GM18505 (cell line): Measurements from ENCODE around the gene LINGO4.
"Not testable (repeated sequence)": the region's sequence is repeated elsewhere in the genome, so short reads cannot be mapped to it uniquely, and the experiment has no call there.

ENCODE experiments used
- ATAC-seq: cut with Tn5 transposase; IDR thresholded peaks from one replicate; pipeline ENCODE4 v1.9.1; 2021; ENCODE audit not compliant: unreplicated experiment
- POLR2A ChIP-seq: IDR thresholded peaks from 4 replicates; pipeline ENCODE4 v1.6.1; 2011; ENCODE audit warnings: borderline replicate concordance; ENCODE audit not compliant: insufficient read depth, insufficient read length; ENCODE audit errors: extremely low read depth

LINGO4 gene

GRCh38 chr1:151801846-151802245, 3.4 kb downstream of the LINGO4 start:
- TF ChIP-seq POLR2A = no peak
- ATAC-seq = no peak

GRCh38 chr1:151801310-151801820, 3.9 kb downstream of the LINGO4 start:
- no peak for TF ChIP-seq POLR2A

GRCh38 chr1:151800830-151801229, 4.4 kb downstream of the LINGO4 start:
- TF ChIP-seq POLR2A = no peak
- no peak for ATAC-seq

More at GRCh38 chr1:151801310-151801820, 3.9 kb downstream of the LINGO4 start:
- ATAC-seq = no peak

- no peak for ATAC-seq
- TF ChIP-seq POLR2A = no peak
Measured at GRCh38 chr1:151799179-151800022, 5.8 kb downstream of the LINGO4 start.

- no peak for ATAC-seq
Measured at GRCh38 chr1:151798571-151798970, 6.6 kb downstream of the LINGO4 start.

GRCh38 chr1:151790940-151791651, 14.1 kb downstream of the LINGO4 start:
- no peak for TF ChIP-seq POLR2A
- no peak for ATAC-seq

More at GRCh38 chr1:151798571-151798970, 6.6 kb downstream of the LINGO4 start:
- no peak for TF ChIP-seq POLR2A

- TF ChIP-seq POLR2A = peak; percentile 62
- ATAC-seq = peak; percentile 96
Measured at GRCh38 chr1:151790071-151790939, 14.9 kb downstream of the LINGO4 start, which contains the start of gene TDRKH. TSS of gene TDRKH (minus strand) at chr1:151790500. CDS start at chr1:151783022, 7,478 bp downstream.

- no peak for ATAC-seq
- no peak for TF ChIP-seq POLR2A
Measured at GRCh38 chr1:151787689-151788088, 17.5 kb downstream of the LINGO4 start.

- TF ChIP-seq POLR2A = no peak
- no peak for ATAC-seq
Measured at GRCh38 chr1:151783796-151784195, 21.4 kb downstream of the LINGO4 start.

GRCh38 chr1:151782741-151783140, 22.5 kb downstream of the LINGO4 start:
- TF ChIP-seq POLR2A = no peak
- no peak for ATAC-seq

- not testable (repeated sequence) for ATAC-seq
Measured at GRCh38 chr1:151782026-151782425, 23.2 kb downstream of the LINGO4 start.

- ATAC-seq = not testable (repeated sequence)
Measured at GRCh38 chr1:151780736-151781135, 24.5 kb downstream of the LINGO4 start.

- no peak for ATAC-seq
- no peak for TF ChIP-seq POLR2A
Measured at GRCh38 chr1:151779852-151780251, 25.4 kb downstream of the LINGO4 start.
